ENCODE data around the gene ZNF555. TPM values are rescaled to one million over a fixed set of nuclear protein-coding genes. Genes with fewer than 3 reads are reported as not detected.

The ZNF555 gene
- total RNA-seq, 1 donor from 2014 or later: 7.7 TPM

DNA sequence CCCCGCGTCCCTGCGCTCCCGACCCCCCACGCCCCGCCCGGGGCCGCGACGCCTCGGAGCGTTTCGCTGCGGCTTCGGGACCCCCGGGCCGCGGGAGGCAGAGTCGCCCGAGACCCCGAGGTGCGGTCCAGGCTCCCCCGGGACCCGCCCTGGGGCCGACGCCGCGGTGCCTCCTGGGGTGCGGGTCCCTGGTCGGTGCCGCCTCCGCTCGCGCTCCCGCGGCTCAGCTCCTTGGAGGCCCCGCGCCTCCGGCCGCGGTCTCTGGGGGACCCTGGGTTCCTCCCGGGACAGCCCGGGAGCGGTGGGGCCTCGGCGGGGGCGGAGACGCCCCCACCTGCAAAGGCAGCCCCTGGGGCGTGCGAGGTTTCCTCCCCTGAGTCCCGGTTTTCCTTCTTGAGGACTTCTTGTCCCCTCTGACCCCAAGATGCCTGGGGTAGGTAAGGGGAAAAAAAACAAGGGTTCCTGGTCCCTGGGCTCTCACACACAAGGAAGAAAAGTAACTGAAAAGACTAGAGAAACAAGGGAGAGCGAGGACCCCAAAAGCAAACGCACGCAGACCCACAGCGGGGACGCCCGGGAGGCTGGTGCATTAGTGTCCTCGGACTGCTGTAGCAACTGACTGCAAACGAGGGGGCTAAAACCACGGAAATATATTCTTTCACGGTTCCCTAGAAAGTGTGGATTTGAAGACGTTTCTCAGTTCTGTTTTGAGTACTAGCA lies 740 bp downstream of the ZNF555 start:
- DNase-seq (no peak), ATAC-seq (peak in 1 of 2 donors; percentile 3)
- Histone ChIP-seq H3K4me1 (peaks cover 17% of the 10 kb centered on the region), H3K4me3 (peak overlapping the region; percentile 80), H3K27ac (peak overlapping the region; percentile 91), H3K27me3 (ENCODE audit: low read depth) (no peaks in the 10 kb centered on the region), H3K9me3 (peaks cover 28% of the 10 kb centered on the region), H3K36me3 (no peaks in the 10 kb centered on the region)
- TF ChIP-seq, protein P1, sequence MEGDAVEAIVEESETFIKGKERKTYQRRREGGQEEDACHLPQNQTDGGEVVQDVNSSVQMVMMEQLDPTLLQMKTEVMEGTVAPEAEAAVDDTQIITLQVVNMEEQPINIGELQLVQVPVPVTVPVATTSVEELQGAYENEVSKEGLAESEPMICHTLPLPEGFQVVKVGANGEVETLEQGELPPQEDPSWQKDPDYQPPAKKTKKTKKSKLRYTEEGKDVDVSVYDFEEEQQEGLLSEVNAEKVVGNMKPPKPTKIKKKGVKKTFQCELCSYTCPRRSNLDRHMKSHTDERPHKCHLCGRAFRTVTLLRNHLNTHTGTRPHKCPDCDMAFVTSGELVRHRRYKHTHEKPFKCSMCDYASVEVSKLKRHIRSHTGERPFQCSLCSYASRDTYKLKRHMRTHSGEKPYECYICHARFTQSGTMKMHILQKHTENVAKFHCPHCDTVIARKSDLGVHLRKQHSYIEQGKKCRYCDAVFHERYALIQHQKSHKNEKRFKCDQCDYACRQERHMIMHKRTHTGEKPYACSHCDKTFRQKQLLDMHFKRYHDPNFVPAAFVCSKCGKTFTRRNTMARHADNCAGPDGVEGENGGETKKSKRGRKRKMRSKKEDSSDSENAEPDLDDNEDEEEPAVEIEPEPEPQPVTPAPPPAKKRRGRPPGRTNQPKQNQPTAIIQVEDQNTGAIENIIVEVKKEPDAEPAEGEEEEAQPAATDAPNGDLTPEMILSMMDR (IDR thresholded peaks at IDR 0.05): no peak
- intact Hi-C loops (cut with DNase I): no loop called here

DNA sequence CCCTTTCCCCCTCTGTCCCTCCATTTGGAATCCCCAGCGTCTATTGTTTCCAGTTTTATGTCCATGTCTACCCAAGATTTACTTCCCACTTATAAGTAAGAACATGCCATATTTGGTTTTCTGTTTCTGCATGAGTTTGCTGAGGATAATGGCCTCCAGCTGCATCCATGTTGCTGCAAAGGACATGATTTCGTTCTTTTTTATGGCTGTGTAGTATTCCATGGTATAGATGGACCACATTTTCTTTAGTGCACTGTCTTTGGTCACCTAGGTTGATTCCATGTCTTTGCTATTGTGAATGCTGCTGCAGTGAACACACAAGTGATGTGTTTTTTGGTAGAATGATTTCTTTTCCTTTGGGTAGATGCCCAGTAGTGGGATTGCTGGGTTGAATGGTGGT lies 3.8 kb downstream of the ZNF555 start:
- TF ChIP-seq, protein P1 (IDR thresholded peaks at IDR 0.05): no peak
- no peak overlapping the region for H3K4me3 ChIP-seq
- ATAC-seq (no peak), DNase-seq (no peak)
- intact Hi-C loops (cut with DNase I): no loop called here
- peaks cover 20% of the 10 kb centered on the region for H3K9me3 ChIP-seq
- H3K27ac ChIP-seq: no peak overlapping the region
- peaks cover 17% of the 10 kb centered on the region for H3K4me1 ChIP-seq
- no peaks in the 10 kb centered on the region for H3K27me3 ChIP-seq (ENCODE audit: low read depth)
- H3K36me3 ChIP-seq: no peaks in the 10 kb centered on the region

DNA sequence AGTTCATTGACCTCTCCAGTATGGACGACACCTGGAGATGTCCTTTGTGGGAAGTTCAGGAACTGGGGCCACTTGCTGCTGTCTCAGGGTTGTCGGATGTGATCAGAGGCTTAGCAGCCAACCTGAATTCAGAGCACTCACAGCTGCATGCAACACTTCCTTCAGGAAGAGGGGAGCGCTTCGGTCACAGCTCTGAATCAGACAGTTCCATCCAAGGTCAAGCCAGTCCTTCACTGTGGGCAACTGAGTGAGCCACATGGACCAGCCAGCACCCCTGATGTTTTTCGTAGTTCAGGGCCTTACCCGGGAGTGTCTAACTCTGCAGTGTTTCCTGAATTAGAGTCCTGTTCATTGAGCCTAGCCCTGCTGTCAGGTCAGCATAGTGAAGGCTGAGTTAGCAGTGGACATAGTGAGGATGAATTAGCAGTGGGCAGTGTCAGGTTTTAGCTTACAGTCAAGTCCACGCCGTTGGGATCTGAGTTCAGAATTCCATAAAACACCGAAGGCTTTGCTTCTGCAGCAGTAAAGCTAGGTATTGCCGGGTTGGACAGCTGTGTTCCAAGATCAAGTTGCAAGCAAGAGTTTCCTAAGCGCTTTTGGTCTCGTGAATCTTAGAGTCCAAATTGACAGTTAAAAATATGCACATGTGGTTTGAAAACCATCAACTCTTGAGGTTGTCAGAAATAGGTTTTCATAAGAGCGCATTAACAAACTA lies 5.1 kb downstream of the ZNF555 start:
- no peak for DNase-seq
- ATAC-seq: no peak
- H3K9me3 ChIP-seq: peaks cover 29% of the 10 kb centered on the region
- intact Hi-C loops (cut with DNase I): no loop called here
- peaks cover 11% of the 10 kb centered on the region for H3K4me1 ChIP-seq
- TF ChIP-seq, protein P1 (IDR thresholded peaks at IDR 0.05): no peak
- H3K27me3 ChIP-seq (ENCODE audit: low read depth): no peaks in the 10 kb centered on the region
- no peak overlapping the region for H3K27ac ChIP-seq
- no peak overlapping the region for H3K4me3 ChIP-seq
- H3K36me3 ChIP-seq: peaks cover 9% of the 10 kb centered on the region

DNA sequence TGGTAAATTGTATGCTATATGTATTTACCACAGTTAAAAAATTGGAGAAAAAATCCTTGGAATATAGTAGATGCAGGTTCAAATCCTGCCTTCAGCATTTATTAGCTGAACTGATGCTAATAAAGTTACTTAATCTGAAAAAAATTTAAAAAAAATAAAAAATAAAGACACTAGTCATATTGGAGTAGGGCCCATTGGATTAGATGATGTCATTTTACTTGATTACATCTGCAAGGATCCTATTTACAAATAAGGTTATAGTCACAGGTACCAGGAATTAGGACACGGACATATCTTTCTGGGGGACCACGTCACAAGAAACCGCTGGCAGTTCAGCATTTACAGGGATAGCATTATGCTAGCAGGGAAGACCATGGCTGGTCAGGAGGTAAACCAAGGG lies 6.2 kb downstream of the ZNF555 start:
- peaks cover 41% of the 10 kb centered on the region for H3K9me3 ChIP-seq
- ATAC-seq: no peak
- H3K4me3 ChIP-seq: no peak overlapping the region
- H3K36me3 ChIP-seq: peaks cover 20% of the 10 kb centered on the region
- TF ChIP-seq, protein P1 (IDR thresholded peaks at IDR 0.05): no peak
- no peaks in the 10 kb centered on the region for H3K27me3 ChIP-seq (ENCODE audit: low read depth)
- DNase-seq: no peak
- intact Hi-C loops (cut with DNase I): no loop called here
- H3K4me1 ChIP-seq: peaks cover 8% of the 10 kb centered on the region
- no peak overlapping the region for H3K27ac ChIP-seq

DNA sequence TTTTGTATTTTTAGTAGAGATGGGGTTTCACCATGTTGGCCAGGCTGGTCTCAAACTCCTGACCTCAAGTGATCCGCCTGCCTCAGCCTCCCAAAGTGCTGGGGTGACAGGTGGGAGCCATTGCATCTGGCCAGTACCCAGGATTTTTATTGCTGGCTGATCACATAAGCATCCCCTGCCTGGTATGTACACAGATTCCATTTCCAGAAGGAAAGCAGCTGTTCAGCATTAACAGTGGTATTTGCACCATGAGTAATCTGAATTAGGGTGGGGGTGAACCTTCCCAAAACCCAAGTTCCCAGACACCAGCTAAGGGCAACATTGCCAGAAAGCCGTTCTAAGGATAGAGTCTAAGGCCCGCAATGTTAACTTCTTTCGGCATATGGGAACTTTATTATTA lies 7.3 kb downstream of the ZNF555 start:
- DNase-seq (no peak), ATAC-seq (no peak)
- H3K4me1 ChIP-seq: no peaks in the 10 kb centered on the region
- intact Hi-C loops (cut with DNase I): no loop called here
- H3K4me3 ChIP-seq: no peak overlapping the region
- H3K27ac ChIP-seq: no peak overlapping the region
- H3K36me3 ChIP-seq: peaks cover 31% of the 10 kb centered on the region
- H3K9me3 ChIP-seq: peaks cover 52% of the 10 kb centered on the region
- H3K27me3 ChIP-seq (ENCODE audit: low read depth): no peaks in the 10 kb centered on the region
- TF ChIP-seq, protein P1 (IDR thresholded peaks at IDR 0.05): no peak

Data from lower lobe of right lung (tissue), 2 donors.